IMR-90 (cell line): ENCODE measurements around the gene PLPP4. TPM values are rescaled to one million over a fixed set of nuclear protein-coding genes. Genes with fewer than 3 reads are reported as not detected.

Experiments used
- ATAC-seq: fragments of 200-7000 bp; cut with Tn5 transposase; 2 replicates; pipeline ENCODE4 v1.9.1; 2020; ENCODE audit warnings: low read depth, mild to moderate bottlenecking, moderate library complexity
- BruUV-seq: library from RNA; stranded (reverse); fragments of 400-500 nt; replicated peaks from 2 replicates; lab custom pipeline; 2021; lab: Mats Ljungman, UMichigan
- CTCF ChIA-PET: fragments of 300-600 bp; formaldehyde crosslinking; extraction: SDS; loops from one replicate; lab custom pipeline; 2021; ENCODE audit warnings: antibody characterized with exemption; lab: Yijun Ruan, JAX
- POLR2A ChIA-PET: fragments of 300-600 bp; sonication (Branson Sonifier 250); formaldehyde crosslinking; loops from one replicate; lab custom pipeline; 2022; ENCODE audit warnings: antibody characterized with exemption; ENCODE audit not compliant: unreplicated experiment; lab: Charles Lee
- DNase-seq: peaks from one replicate; pipeline ENCODE4 v3.0.0; 2013
- H2AFZ ChIP-seq: replicated peaks from 2 replicates; pipeline ENCODE3; 2013; ENCODE audit warnings: low read length, mild to moderate bottlenecking; ENCODE audit not compliant: poor library complexity
- H2AK5ac ChIP-seq: 2 replicates; pipeline ENCODE4 v1.6.1; 2013; ENCODE audit warnings: low read depth, low read length, inconsistent platforms
- H2AK9ac ChIP-seq: replicated peaks from 2 replicates; pipeline ENCODE3; 2013; ENCODE audit warnings: mild to moderate bottlenecking, low read depth, low read length, moderate library complexity; ENCODE audit not compliant: poor library complexity
- H2BK120ac ChIP-seq: 2 replicates; pipeline ENCODE4 v1.6.1; 2013; ENCODE audit warnings: low read depth, low read length, inconsistent platforms
- H2BK15ac ChIP-seq: 3 replicates; pipeline ENCODE4 v1.6.1; 2013; ENCODE audit warnings: low read depth, low read length, inconsistent platforms
- H2BK20ac ChIP-seq: 2 replicates; pipeline ENCODE4 v1.6.1; 2013; ENCODE audit warnings: low read depth, mild to moderate bottlenecking, inconsistent platforms, low read length, moderate library complexity
- H2BK5ac ChIP-seq: 2 replicates; pipeline ENCODE4 v1.6.1; 2013; ENCODE audit warnings: mild to moderate bottlenecking, low read depth, low read length, inconsistent platforms; ENCODE audit not compliant: poor library complexity, severe bottlenecking
- H3K14ac ChIP-seq: replicated peaks from 2 replicates; pipeline ENCODE4 v1.6.1; 2013; ENCODE audit warnings: low read depth, low read length, inconsistent platforms
- H3K18ac ChIP-seq: 2 replicates; pipeline ENCODE4 v1.6.1; 2013; ENCODE audit warnings: low read depth, low read length, control low read depth
- H3K23ac ChIP-seq: 2 replicates; pipeline ENCODE4 v1.6.1; 2013; ENCODE audit warnings: low read depth, low read length, inconsistent platforms
- H3K27ac ChIP-seq: 2 replicates; pipeline ENCODE4 v1.5.1; 2013; ENCODE audit warnings: mild to moderate bottlenecking, control low read depth, low read length; ENCODE audit not compliant: insufficient read depth
- H3K27me3 ChIP-seq: 2 replicates; pipeline ENCODE4 v1.6.1; 2013; ENCODE audit warnings: low read length; ENCODE audit not compliant: control insufficient read depth, insufficient read depth
- H3K36me3 ChIP-seq: 2 replicates; pipeline ENCODE4 v1.6.1; 2013; ENCODE audit warnings: low read length, mixed read lengths; ENCODE audit not compliant: control insufficient read depth, insufficient read depth
- H3K4ac ChIP-seq: 2 replicates; pipeline ENCODE4 v1.6.1; 2013; ENCODE audit warnings: low read depth, low read length, inconsistent platforms
- H3K4me1 ChIP-seq: 2 replicates; pipeline ENCODE4 v1.6.1; 2013; ENCODE audit warnings: low read length, mixed read lengths; ENCODE audit not compliant: control insufficient read depth, insufficient read depth
- H3K4me2 ChIP-seq: 2 replicates; pipeline ENCODE4 v1.6.1; 2013; ENCODE audit warnings: low read depth, mild to moderate bottlenecking, control low read depth, low read length, moderate library complexity
- H3K4me3 ChIP-seq: 2 replicates; pipeline ENCODE4 v1.5.1; 2013; ENCODE audit warnings: low read depth, mild to moderate bottlenecking, control low read depth, low read length, moderate library complexity; ENCODE audit not compliant: insufficient read depth
- H3K56ac ChIP-seq: 2 replicates; pipeline ENCODE4 v1.6.1; 2013; ENCODE audit warnings: low read length, inconsistent platforms; ENCODE audit not compliant: insufficient read depth; ENCODE audit errors: extremely low read depth
- H3K79me1 ChIP-seq, 2 experiments: 2 replicates each; pipeline ENCODE4 v1.6.1; 2013; ENCODE audit warnings: low read length in 2 of 2, inconsistent platforms in 1 of 2, low read depth in 1 of 2
- H3K9ac ChIP-seq: 2 replicates; pipeline ENCODE4 v1.6.1; 2013; ENCODE audit warnings: low read depth, low read length, control low read depth
- H3K9me1 ChIP-seq: 2 replicates; pipeline ENCODE4 v1.6.1; 2013; ENCODE audit warnings: low read length, inconsistent platforms; ENCODE audit not compliant: insufficient read depth
- H3K9me3 ChIP-seq: 2 replicates; pipeline ENCODE4 v1.6.1; 2013; ENCODE audit warnings: low read length; ENCODE audit not compliant: control insufficient read depth, insufficient read depth
- H4K20me1 ChIP-seq: 2 replicates; pipeline ENCODE4 v1.6.1; 2013; ENCODE audit warnings: low read length, inconsistent platforms; ENCODE audit not compliant: insufficient read depth
- H4K5ac ChIP-seq: 2 replicates; pipeline ENCODE4 v1.6.1; 2013; ENCODE audit warnings: mild to moderate bottlenecking, low read depth, low read length, control low read depth
- H4K8ac ChIP-seq, 2 experiments: 2 replicates each; pipeline ENCODE4 v1.6.1; 2013; ENCODE audit warnings: low read depth in 2 of 2, low read length in 2 of 2, control low read depth in 1 of 2, inconsistent platforms in 1 of 2
- H4K91ac ChIP-seq: 2 replicates; pipeline ENCODE4 v1.6.1; 2013; ENCODE audit warnings: low read depth, low read length, inconsistent platforms; ENCODE audit not compliant: insufficient read depth
- BHLHE40 ChIP-seq: fragments of 150-350 bp; IDR thresholded peaks from 2 replicates; pipeline ENCODE4 v1.6.1; 2016; ENCODE audit warnings: mild to moderate bottlenecking, low read depth, low read length
- CEBPB ChIP-seq: IDR thresholded peaks from 2 replicates; pipeline ENCODE4 v1.6.1; 2012; ENCODE audit warnings: low read depth, low read length, improper control_type of control experiment
- MAFK ChIP-seq: IDR thresholded peaks from 2 replicates; pipeline ENCODE4 v1.6.1; 2012; ENCODE audit warnings: low read depth, low read length, improper control_type of control experiment
- MXI1 ChIP-seq: IDR thresholded peaks from 2 replicates; pipeline ENCODE4 v1.6.1; 2012; ENCODE audit warnings: low read depth, mild to moderate bottlenecking, low read length, moderate library complexity, borderline replicate concordance
- RAD21 ChIP-seq: IDR thresholded peaks from 2 replicates; pipeline ENCODE4 v1.6.1; 2012; ENCODE audit warnings: low read length, improper control_type of control experiment
- RFX5 ChIP-seq: IDR thresholded peaks from 2 replicates; pipeline ENCODE4 v1.8.0; 2012; ENCODE audit warnings: low read depth, mild to moderate bottlenecking, low read length, moderate library complexity
- SMC3 ChIP-seq: fragments of 150-350 bp; IDR thresholded peaks from 2 replicates; pipeline ENCODE4 v1.6.1; 2016; ENCODE audit warnings: low read depth, mild to moderate bottlenecking, antibody characterized with exemption, low read length, moderate library complexity
- WGBS, 2 experiments: methylation state at CpG; one replicate each; pipeline versions ENCODE4 v1.1.5 to v1.1.7; 2013; ENCODE audit warnings: missing lambda C conversion rate in 2 of 2; ENCODE audit not compliant: insufficient read length in 1 of 2; ENCODE audit errors: extremely low coverage in 2 of 2; 5-methylcytosine and 5-hydroxymethylcytosine counted together
- dilution Hi-C: fragments of 300-500 bp; cut with HindIII; formaldehyde crosslinking; loops from one replicate; pipeline ENCODE4 v1.14.3; 2018; ENCODE audit warnings: low sequenced_read_pairs; ENCODE audit not compliant: unreplicated experiment
- in situ Hi-C: fragments of 300-500 bp; cut with MboI; formaldehyde crosslinking; loops from 3 replicates; pipeline ENCODE4 v1.14.3; 2019; ENCODE audit warnings: low sequenced_read_pairs, inconsistent platforms, mixed read lengths
- intact Hi-C: fragments of 100-400 bp; cut with micrococcal nuclease; formaldehyde crosslinking; loops from 2 replicates; pipeline ENCODE4 v1.10.0; 2022
- polyA plus RNA-seq, 3 experiments: library from polyadenylated mRNA; depleted of rRNA; stranded (reverse); fragments of >200 nt; gene quantifications; 2 replicates each; pipeline ENCODE4 v1.2.3, GENCODE V29; 2012; ENCODE audit warnings: low replicate concordance in 1 of 3
- total RNA-seq: library from RNA; depleted of rRNA; stranded (reverse); fragments of >200 nt; gene quantifications from 2 replicates; pipeline ENCODE4 v1.2.3, GENCODE V29; 2012
- TF ChIP-seq, protein P1 (sequence below): fragments of 150-350 bp; IDR thresholded peaks from 2 replicates; pipeline ENCODE4 v1.6.1; 2016; ENCODE audit warnings: low read depth, mild to moderate bottlenecking, low read length, moderate library complexity, borderline replicate concordance
- TF ChIP-seq, protein P2 (sequence below): fragments of 150-350 bp; IDR thresholded peaks from 2 replicates; pipeline ENCODE4 v1.6.1; 2017; ENCODE audit warnings: mild to moderate bottlenecking, antibody characterized with exemption, low read length, low read depth
- TF ChIP-seq, protein P3 (sequence below): conservative IDR thresholded peaks from 2 replicates; pipeline ENCODE4 v1.5.1; 2012; ENCODE audit warnings: mild to moderate bottlenecking, low read depth, low read length, improper control_type of control experiment

The PLPP4 gene
- total and polyA plus RNA-seq, 2 of the 4 experiments (the other 2 are of a cell fraction) = 0.18 to 0.60 TPM

DNA sequence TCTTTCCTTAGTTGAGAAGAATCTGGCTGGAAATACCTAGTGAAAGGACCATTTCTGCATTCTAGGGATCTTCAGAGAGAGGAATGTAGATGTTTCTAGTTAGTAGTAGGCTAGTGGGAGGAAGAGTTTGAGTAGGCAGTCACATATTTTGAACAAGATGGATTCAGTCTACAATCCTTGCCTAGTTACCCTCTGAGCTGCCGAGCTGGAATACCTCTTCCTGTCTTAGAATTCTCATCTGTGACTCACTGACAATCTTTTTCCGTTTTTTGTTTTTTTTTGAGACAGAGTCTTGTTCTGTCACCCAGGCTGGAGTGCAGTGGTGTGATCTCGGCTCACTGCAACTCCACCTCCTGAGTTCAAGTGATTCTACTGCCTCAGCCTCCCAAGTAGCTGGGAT, 30.7 kb upstream of the PLPP4 start:
- no peak overlapping the region for H2AK9ac ChIP-seq
- no peak overlapping the region for H2BK20ac ChIP-seq
- H2AK5ac ChIP-seq = no peak overlapping the region
- no peaks in the 10 kb centered on the region for H3K9me1 ChIP-seq
- no peaks in the 10 kb centered on the region for H3K79me1 ChIP-seq
- dilution Hi-C loops = no loop called here
- H3K4me1 ChIP-seq = no peaks in the 10 kb centered on the region
- ATAC-seq (no peak), DNase-seq (no peak)
- H3K27me3 ChIP-seq = no peaks in the 10 kb centered on the region
- ChIA-PET POLR2A (no interaction called here), CTCF (no interaction called here)
- TF ChIP-seq SMC3 = no peak
- TF ChIP-seq RFX5 = no peak
- TF ChIP-seq CEBPB = no peak
- TF ChIP-seq MXI1 = no peak
- TF ChIP-seq MAFK = no peak
- TF ChIP-seq, protein P1, sequence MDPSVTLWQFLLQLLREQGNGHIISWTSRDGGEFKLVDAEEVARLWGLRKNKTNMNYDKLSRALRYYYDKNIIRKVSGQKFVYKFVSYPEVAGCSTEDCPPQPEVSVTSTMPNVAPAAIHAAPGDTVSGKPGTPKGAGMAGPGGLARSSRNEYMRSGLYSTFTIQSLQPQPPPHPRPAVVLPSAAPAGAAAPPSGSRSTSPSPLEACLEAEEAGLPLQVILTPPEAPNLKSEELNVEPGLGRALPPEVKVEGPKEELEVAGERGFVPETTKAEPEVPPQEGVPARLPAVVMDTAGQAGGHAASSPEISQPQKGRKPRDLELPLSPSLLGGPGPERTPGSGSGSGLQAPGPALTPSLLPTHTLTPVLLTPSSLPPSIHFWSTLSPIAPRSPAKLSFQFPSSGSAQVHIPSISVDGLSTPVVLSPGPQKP = no peak
- TF ChIP-seq, protein P2, sequence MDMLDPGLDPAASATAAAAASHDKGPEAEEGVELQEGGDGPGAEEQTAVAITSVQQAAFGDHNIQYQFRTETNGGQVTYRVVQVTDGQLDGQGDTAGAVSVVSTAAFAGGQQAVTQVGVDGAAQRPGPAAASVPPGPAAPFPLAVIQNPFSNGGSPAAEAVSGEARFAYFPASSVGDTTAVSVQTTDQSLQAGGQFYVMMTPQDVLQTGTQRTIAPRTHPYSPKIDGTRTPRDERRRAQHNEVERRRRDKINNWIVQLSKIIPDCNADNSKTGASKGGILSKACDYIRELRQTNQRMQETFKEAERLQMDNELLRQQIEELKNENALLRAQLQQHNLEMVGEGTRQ = no peak
- no peak for TF ChIP-seq RAD21
- TF ChIP-seq BHLHE40 = no peak
- TF ChIP-seq, protein P3, sequence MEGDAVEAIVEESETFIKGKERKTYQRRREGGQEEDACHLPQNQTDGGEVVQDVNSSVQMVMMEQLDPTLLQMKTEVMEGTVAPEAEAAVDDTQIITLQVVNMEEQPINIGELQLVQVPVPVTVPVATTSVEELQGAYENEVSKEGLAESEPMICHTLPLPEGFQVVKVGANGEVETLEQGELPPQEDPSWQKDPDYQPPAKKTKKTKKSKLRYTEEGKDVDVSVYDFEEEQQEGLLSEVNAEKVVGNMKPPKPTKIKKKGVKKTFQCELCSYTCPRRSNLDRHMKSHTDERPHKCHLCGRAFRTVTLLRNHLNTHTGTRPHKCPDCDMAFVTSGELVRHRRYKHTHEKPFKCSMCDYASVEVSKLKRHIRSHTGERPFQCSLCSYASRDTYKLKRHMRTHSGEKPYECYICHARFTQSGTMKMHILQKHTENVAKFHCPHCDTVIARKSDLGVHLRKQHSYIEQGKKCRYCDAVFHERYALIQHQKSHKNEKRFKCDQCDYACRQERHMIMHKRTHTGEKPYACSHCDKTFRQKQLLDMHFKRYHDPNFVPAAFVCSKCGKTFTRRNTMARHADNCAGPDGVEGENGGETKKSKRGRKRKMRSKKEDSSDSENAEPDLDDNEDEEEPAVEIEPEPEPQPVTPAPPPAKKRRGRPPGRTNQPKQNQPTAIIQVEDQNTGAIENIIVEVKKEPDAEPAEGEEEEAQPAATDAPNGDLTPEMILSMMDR = no peak
- H3K4me3 ChIP-seq = no peak overlapping the region
- H3K4me2 ChIP-seq = no peak overlapping the region
- H3K9ac ChIP-seq = no peak overlapping the region
- no peak overlapping the region for H3K56ac ChIP-seq
- no peak overlapping the region for H3K18ac ChIP-seq
- H4K20me1 ChIP-seq = no peaks in the 10 kb centered on the region
- in situ Hi-C loops = no loop called here
- H2AFZ ChIP-seq = no peak overlapping the region
- no peak overlapping the region for H2BK15ac ChIP-seq
- no peak overlapping the region for H2BK120ac ChIP-seq
- H2BK5ac ChIP-seq = no peak overlapping the region
- H3K27ac ChIP-seq = no peak overlapping the region
- H3K23ac ChIP-seq = no peak overlapping the region
- peaks cover 19% of the 10 kb centered on the region for H3K9me3 ChIP-seq
- H4K91ac ChIP-seq = no peak overlapping the region
- no peak overlapping the region for H4K8ac ChIP-seq
- WGBS, 2 experiments = no CpG with 5 or more reads among the region's 3 CpGs
- BruUV-seq = no TSS peak
- no peak overlapping the region for H3K14ac ChIP-seq
- no peak overlapping the region for H3K4ac ChIP-seq
- no peaks in the 10 kb centered on the region for H3K36me3 ChIP-seq
- intact Hi-C loops = no loop called here
- H4K5ac ChIP-seq = no peak overlapping the region
